Stimulated activated CD4-positive, alpha-beta T cell treated with anti-CD3 and anti-CD28 coated beads, Interleukin-15, amount 100 ng/mL, for 1 hour (primary cell): ENCODE data around the gene LTF.

Source experiments
- DNase-seq, 2 donors: peaks; one replicate each; pipeline ENCODE4 v3.0.0-alpha.2; 2020; ENCODE audit warnings: low read depth in 1 of 2, low spot score in 1 of 2

The LTF gene

DNA sequence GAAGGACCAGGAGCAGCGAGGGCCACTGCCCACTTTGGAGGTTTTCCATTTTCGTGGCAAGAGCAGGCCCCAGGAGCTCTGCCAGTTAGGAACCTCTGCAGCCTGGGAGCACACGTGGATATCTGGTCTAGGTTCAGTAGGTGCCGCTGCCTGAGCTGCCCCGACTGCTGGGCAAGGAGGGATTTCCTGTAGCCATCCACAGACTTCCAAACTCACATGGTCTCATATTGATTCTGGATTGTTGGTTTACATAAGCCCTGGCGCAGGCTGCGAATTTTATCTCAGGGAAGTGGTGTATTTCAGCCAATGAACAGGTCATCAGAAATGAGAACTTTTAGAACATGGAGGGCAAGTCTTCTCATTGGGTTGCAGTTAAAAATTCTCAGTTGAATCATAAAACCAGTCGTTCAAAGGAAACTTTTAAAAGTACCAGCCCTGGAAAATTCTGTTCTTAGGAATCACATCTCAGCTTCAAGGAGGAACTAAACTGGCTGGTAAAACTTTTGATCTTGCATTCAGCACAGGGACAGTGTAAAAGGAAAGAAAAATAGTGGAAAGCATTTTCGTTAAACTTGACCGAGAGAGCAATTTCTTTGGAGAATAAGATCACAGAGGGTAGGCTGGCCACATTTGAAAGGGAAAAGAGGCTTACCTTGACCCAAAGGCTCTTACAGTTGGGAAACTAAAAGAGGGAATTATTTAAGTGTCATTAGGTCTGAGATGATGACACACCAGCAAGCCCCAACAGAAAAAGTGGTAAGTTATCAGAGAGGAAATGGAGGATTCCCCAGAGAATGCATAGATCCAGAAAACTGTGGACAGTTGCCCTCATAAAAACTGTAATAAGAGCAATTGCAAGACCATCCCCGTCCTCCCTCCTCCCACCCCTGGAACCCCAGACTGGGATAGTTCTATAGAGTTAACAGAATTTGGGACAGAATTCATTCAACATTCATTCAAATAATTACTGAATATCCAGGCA is 26.7 kb upstream of the LTF start:
- no peak for DNase-seq

GRCh38 chr3:46490338-46491084 is 25.8 kb upstream of the LTF start:
- DNase-seq = no peak

DNA sequence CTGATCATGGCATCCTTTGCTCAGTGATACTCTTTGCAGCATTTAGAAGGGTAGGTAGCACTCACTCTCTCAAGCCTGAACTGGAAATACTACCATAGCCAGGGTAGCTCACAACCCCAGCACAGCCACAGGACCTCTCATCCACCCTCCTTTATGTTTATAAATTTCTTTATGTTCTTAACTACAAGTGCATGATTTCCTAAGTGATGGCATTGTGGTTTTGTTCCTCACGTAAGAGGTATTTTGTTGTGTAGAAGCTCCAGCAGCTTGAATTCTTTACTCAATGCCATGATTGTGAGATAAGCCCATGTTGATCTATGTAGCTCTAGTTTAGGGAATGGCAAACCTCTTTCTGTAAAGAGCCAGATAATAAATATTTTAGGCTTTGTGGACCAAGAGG is 25.2 kb upstream of the LTF start:
- DNase-seq = no peak

DNA sequence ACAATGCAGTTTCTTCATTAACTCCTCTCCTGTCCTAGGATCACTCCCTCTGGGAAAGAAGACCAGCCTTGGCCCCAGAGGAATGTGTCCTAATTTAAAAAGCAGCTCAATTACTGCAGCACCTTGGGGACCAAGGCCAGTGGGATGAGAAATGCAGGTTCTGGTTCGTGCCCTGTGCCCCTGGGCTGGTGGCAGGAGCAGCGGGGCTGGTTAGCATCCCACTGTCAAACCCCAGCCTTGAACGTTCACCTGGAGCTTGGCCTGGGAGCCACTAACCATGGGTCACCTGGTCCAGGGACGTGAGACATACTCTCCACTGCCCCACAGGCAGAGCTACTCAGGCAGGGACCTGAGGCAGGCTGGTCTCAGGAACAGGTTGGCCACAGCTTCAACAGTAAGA is 24.7 kb upstream of the LTF start:
- no peak for DNase-seq

- DNase-seq = peak; percentile 87
Observed at GRCh38 chr3:46488735-46489361, 24.1 kb upstream of the LTF start.

- no peak for DNase-seq
Observed at GRCh38 chr3:46485779-46486175, 21.1 kb upstream of the LTF start.

- no peak for DNase-seq
Observed at GRCh38 chr3:46484911-46485778, 20.4 kb upstream of the LTF start.

- no peak for DNase-seq
Observed at GRCh38 chr3:46484388-46484787, 19.7 kb upstream of the LTF start.

- no peak for DNase-seq
Observed at GRCh38 chr3:46483825-46484224, 19.1 kb upstream of the LTF start.

DNA sequence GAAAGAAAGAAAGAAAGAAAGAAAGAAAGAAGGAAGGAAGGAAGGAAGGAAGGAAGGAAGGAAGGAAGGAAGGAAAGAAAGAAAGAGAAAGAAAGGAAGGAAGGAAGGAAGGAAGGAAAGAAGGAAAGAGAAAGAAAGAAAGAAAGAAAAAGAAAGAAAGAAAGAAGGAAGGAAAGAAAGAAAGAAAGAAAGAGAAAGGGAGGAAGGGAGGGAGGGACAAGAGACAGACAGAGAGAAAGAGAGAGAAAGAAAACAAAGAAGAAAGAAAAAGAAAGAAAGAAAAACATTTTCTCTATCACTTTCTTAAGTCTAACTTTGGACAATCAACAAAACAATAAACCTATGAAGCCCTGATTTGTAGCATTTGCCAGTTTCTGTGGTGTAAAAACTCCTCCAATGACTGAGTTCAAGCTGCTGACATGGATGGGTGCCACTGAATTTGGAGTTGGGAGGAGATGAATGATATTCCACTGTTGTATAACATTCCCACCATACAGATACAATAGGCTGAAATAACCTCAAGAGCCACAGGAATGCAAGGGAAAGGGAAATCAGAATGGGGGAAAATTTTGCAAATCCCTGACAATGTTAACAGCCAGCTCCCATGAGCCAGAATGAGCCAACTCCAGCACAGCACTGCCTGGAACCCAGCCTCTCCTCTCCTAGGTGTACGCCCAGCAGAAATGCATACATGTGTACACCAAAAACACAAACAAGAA is 18.1 kb upstream of the LTF start:
- DNase-seq = no peak

DNA sequence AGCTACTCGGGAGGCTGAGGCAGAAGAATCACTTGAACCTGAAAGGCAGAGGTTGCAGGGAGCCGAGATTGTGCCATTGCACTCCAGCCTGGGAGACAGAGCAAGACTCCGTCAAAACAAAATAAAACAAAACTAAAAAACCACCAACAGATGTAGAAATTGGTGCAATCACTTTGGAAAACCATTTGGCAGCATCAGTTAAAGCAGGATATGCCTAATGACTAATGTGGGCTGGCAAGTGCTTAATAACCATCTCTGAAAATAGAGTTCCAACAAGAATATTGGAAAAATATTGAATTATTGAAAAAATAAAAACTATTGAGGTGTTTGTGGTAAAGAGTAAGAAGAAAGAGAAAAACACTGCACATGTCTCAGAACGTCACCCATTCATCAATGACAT is 16.9 kb upstream of the LTF start:
- DNase-seq = no peak

DNA sequence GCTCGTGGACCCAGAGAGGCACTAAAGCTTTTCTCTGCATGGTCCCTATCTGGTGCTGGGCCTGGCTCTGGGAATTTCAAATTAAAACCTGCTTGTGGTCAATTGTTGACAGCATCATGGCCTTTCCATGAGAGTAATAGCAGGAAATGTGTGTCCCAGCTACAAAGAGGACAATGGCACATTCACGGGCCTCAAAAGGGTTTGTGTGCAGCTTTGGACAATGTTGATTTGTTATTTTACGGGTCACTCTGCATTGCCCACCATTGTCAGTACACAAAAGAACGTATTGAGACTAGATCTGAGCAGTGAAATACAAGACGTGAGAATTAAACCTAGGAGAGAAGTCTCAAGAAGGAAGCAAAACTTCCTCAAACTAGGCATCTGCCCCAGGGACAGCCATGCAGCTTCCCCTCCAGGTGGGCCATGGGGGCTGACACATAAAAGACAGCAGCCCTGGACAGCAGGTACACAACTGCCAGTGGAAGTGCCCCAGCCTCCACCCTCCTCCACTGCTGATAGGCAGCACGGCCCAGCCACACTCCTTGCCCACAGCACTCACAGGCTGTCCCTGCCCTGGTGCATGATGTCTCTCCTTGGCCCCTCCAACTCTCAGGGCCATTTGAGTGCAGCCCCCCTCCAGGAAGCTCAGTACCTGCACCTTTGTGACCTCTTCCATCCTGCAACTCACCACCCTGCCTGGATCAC is 15.9 kb upstream of the LTF start:
- no peak for DNase-seq

DNA sequence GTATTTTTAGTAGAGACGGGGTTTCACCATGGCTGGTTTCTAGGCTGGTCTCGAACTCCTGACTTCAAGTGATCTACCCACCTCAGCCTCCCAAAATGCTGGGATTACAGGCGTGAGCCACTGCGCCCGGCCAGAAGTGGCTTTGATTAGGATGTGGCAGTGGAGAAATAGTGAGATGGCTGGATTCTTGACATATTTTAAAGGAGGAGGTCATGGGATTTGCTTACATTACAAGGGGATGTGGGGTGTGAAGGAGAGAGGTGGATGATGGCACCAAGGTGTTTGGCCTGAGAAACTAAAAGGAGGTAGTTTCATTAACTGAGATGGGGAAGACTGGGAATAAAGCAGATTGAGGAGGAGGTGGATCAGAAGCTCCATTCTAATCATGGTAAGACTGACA is 15.0 kb upstream of the LTF start:
- DNase-seq = no peak

- no peak for DNase-seq
Observed at GRCh38 chr3:46479021-46479420, 14.3 kb upstream of the LTF start.

DNA sequence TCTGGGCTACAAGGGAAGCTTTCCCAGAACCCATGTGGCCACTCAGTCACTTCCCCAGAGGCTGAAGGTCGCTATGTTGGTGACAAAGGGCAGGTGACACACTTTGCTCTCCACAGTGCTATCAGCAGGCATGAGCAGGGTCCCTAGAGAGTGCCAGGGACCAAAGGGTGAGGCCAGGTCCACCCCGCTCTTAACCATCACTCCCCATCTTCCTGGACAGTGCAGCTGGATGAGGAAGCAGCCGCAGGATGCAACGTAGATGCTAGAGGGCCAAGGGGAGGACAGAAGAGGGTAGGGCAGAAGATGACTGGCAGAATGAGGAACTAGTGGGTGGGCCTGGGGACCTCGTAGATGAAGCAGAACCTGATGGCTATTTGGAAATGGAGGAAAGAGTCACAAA is 13.6 kb upstream of the LTF start:
- DNase-seq = no peak

GRCh38 chr3:46477756-46478155 is 13.1 kb upstream of the LTF start:
- DNase-seq = no peak

- DNase-seq = no peak
Observed at GRCh38 chr3:46477145-46477544, 12.4 kb upstream of the LTF start.

- no peak for DNase-seq
Observed at GRCh38 chr3:46472736-46473135, 8.0 kb upstream of the LTF start.

GRCh38 chr3:46471371-46471914 is 6.7 kb upstream of the LTF start:
- no peak for DNase-seq
